GM20000 (cell line): ENCODE data around the gene ADRM1.

Experiments
- DNase-seq: peaks from one replicate; pipeline ENCODE4 v3.0.0; 2012; ENCODE audit warnings: low spot score
- TF ChIP-seq, protein P1 (sequence below): IDR thresholded peaks from 2 replicates; pipeline ENCODE4 v1.5.1; 2012; ENCODE audit warnings: mild to moderate bottlenecking, control low read depth; ENCODE audit errors: extremely low read depth, missing control alignments

The ADRM1 gene

DNA sequence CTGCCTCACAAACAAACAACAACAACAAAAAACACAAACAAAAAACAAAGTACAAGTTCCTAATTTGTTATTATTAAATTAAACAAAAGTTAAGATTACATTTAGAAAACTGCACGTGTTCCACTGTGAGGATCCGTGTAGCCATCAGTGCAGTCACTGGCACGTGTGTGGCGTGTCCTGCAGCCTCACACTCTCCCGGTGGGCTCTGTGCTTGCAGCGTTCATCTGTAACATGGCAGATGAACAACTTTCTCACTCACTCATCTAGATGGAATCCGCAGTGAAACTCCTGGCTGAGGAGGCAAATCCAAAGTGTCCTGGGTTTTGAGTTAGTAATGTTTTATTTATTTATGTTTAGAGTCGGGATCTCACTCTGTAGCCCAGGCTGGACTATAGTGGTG is 12.9 kb upstream of the ADRM1 start:
- TF ChIP-seq, protein P1, sequence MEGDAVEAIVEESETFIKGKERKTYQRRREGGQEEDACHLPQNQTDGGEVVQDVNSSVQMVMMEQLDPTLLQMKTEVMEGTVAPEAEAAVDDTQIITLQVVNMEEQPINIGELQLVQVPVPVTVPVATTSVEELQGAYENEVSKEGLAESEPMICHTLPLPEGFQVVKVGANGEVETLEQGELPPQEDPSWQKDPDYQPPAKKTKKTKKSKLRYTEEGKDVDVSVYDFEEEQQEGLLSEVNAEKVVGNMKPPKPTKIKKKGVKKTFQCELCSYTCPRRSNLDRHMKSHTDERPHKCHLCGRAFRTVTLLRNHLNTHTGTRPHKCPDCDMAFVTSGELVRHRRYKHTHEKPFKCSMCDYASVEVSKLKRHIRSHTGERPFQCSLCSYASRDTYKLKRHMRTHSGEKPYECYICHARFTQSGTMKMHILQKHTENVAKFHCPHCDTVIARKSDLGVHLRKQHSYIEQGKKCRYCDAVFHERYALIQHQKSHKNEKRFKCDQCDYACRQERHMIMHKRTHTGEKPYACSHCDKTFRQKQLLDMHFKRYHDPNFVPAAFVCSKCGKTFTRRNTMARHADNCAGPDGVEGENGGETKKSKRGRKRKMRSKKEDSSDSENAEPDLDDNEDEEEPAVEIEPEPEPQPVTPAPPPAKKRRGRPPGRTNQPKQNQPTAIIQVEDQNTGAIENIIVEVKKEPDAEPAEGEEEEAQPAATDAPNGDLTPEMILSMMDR: no peak
- DNase-seq: no peak

DNA sequence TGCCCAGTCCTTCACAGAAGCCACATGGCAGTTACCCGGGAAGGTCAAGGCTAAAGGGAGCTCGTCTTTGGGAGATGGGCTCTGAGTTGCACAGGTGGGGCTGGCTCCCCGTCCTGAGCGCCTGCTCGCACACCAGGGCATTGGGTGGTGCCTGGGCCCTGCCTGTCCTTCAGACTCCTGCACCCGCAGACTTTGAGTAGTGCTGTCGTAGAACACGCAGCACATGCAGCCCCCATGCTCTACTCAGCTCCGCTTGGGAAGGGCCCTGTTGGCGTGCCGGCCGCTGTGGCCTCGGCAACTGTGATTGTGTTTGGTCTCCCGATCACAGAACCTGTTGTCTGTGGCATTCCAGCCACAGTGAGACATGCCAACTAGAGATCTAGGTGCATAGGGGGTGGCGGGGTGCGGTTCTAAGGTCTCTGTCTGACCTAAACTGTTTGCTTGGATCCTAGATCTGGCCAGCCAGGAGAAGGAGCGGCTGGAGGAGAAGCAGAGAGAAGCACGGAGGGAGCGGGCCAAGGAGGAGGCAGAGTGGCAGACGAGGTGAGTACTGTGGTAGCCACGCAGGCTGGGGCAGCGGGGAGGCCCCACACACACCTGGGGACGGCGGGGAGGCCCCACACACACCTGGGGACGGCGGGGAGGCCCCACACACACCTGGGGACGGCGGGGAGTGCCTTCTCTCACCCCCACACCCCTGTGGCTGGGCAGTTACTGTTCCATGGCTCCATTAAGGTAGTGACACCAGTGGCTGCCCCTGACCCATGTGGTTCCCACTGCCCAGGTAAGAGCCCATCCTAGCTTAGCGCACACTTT is 11.3 kb upstream of the ADRM1 start:
- TF ChIP-seq, protein P1: no peak
- no peak for DNase-seq

DNA sequence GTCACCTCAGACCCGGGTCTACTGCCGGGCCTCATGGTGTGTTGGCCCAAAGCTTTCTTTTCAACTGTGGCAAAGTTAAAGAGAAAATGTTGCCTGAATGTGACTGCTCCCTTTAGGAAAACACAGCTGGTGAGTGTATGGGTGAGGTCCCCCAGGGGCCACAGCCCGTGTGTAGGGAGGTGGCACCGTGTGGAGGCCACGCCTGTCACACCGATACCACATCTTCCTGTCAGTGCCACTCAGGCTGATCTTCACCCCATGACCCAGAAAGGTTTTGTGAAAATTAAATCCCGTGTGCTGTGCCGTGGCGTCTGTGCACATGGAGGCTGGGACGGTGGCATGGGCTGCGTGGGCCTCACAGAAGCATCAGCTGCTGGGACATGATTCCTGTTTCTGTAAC is 10.7 kb upstream of the ADRM1 start:
- TF ChIP-seq, protein P1: no peak
- DNase-seq: no peak

DNA sequence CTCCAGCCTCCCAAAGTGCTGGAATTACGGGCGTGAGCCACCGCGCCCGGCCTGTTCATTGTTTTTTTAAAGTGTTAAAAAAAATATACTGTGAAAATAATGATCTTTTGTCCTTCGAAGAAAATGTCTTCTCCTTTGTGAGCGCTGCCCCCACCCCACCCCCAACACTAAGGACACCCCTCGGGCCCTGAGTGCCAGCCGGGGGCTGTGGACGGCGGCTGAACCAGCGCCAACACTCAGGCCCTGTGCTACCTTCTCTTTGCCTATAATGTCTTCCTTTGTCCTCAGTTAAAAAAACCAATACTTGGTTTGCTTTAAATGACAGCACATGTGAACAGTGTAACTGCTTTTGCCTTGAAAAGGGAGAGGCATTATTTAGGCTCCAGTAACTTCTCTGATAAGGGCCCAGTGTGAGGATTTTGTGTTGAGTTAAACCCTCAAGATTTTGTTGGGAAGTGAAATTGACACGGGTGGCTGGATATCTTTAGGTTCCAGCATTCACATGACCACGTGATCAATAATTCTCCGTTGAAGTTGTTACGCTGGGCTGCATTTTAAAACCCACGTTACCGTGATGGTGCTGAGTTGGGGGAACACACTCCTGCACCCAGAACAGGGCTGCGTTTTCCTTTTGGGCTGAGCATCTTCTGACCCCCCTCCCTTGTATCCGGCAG is 9.5 kb upstream of the ADRM1 start:
- no peak for DNase-seq
- TF ChIP-seq, protein P1: no peak

DNA sequence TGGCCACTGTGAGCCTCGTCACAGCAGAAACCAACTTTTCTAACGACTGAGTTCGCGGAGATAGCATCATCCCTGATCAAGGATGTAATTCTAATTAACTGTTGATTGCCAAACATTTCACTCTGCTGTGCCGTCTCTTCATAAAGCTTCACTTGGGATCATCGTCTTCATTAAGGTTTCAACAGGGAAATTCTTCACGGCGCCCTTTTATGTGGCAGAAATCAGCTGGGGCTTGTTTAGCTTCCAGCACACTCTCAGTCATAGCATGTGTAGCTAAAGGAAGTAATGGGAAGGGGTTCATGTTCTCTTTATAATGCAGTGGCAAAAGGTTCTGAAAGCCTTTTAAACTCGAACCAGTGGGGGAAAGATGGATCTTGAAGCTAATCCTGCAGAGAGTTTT is 8.9 kb upstream of the ADRM1 start:
- TF ChIP-seq, protein P1: no peak
- DNase-seq: no peak

DNA sequence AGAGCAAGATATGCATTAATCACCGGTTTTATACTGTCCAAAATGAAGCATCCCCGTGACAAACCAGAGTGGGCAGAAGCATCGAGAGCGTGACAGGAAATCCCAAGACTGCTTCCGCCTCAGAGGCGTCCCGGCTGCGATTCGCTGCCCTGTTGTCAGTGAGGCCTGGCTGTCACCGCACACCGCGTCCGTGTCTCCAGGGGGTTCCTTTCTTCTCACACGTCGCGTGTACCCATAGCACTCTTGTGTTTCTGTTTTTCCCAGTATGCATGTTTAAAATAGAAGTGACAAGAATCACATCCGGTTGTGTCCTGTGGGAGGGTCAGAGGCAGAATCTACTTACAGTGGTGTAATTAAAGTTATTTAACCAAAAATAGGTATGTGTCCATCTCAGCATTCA is 8.3 kb upstream of the ADRM1 start:
- TF ChIP-seq, protein P1: no peak
- no peak for DNase-seq

DNA sequence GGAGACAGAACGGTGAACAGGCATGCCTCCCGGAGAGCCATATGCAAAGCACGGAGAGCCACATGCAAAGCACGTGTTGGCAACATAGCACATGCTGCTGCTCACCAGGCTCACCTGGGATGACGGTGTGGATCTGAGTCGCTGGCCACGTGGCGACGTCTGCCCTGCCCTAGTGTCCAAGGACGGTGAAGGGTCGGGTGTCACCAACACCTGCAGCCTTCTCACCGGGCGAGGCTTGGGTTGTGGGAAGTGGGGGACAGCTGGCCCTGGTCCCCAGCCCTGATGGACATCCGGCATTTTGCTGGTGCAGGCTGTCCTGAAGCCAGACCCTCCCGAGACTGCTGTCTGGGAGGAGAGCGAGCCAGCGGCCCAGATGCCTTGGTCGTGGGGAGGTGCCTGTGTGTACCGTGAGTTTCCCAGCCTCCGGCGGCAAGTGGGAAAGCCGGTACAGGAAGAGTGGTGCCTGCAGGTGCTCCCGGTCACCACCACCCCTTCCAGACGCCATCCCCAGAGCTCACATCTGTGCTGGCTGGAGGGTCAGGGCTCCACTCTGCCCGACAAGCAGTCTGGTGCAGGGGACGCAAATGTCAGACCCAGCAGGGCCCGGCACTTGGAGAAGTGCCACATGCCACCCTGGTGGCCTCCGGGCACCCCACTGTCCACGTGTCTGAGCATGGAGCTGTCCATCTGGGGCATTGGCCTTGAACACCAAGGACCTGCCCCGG is 5.9 kb upstream of the ADRM1 start:
- no peak for DNase-seq
- TF ChIP-seq, protein P1: no peak
